K562 (cell line): Measurements from ENCODE around the gene LRGUK. TPM values are rescaled to one million over a fixed set of nuclear protein-coding genes. Genes with fewer than 3 reads are reported as not detected.

ENCODE experiments used
- FOXA3 ChIP-seq, 2 experiments: fragments of 450-650 bp in 1 of 2; sonication (generic) in 1 of 2; formaldehyde crosslinking; IDR thresholded peaks in 1 of 2; conservative IDR thresholded peaks in 1 of 2; 2 replicates each; pipeline versions ENCODE4 v1.4.0 to v1.8.0; 2020 to 2022; ENCODE audit warnings: mild to moderate bottlenecking in 2 of 2, missing genetic modification reagents in 1 of 2
- MEF2D ChIP-seq: conservative IDR thresholded peaks from 2 replicates; pipeline ENCODE4 v1.6.1; 2016; ENCODE audit warnings: low read depth, missing genetic modification characterization, missing compliant biosample characterization
- PHF20 ChIP-seq: fragments of 450-650 bp; IDR thresholded peaks from 2 replicates; pipeline ENCODE4 v1.6.1; 2018; ENCODE audit not compliant: partially characterized antibody
- PTBP1 ChIP-seq: fragments of 200-400 bp; formaldehyde crosslinking; IDR thresholded peaks from 2 replicates; pipeline ENCODE4 v1.6.1; 2017; ENCODE audit warnings: low read depth, low read length
- SMAD3 ChIP-seq: fragments of 450-650 bp; formaldehyde crosslinking; conservative IDR thresholded peaks from 2 replicates; pipeline ENCODE4 v1.4.0; 2020; ENCODE audit warnings: mild to moderate bottlenecking
- SRF ChIP-seq, 2 experiments: fragments of 250-450, 450-650 bp in 1 of 2; sonication (Bioruptor Pico) in 1 of 2; sonication (generic) in 1 of 2; formaldehyde crosslinking; IDR thresholded peaks; 2 replicates each; pipeline versions ENCODE4 v1.5.0 to v1.5.1; 2020 to 2022; ENCODE audit warnings: mild to moderate bottlenecking in 1 of 2, missing genetic modification reagents in 1 of 2
- TGIF2 ChIP-seq: sonication (generic); formaldehyde crosslinking; IDR thresholded peaks from 2 replicates; pipeline ENCODE4 v1.8.1; 2022; ENCODE audit warnings: mild to moderate bottlenecking, missing genetic modification reagents, moderate library complexity
- XRCC4 ChIP-seq: IDR thresholded peaks from one replicate; pipeline ENCODE4 v1.6.1; 2011; ENCODE audit not compliant: insufficient read depth, insufficient read length; ENCODE audit errors: extremely low read depth
- ZBTB8A ChIP-seq: fragments of 450-650 bp; IDR thresholded peaks from 2 replicates; pipeline ENCODE4 v1.6.1; 2018; ENCODE audit warnings: mild to moderate bottlenecking, moderate library complexity; ENCODE audit not compliant: partially characterized antibody
- polyA plus RNA-seq, 8 experiments: library from polyadenylated mRNA; depleted of rRNA in 4 of 8; stranded (reverse) in 5 of 8; unstranded in 3 of 8; fragments of >200 nt; fragmentation: Nextera tagmentation in 2 of 8; fragmentation: Illumina TruSeq in 1 of 8; extraction: Ambion mirVana in 2 of 8; extraction: Trizol in 1 of 8; gene quantifications; 2 replicates each; pipeline versions ENCODE4 v1.2.1 to v1.2.3, GENCODE V29; 2011 to 2014; ENCODE audit warnings: inconsistent platforms in 1 of 8, missing spikeins in 1 of 8
- total RNA-seq, 7 experiments: library from RNA; depleted of rRNA in 6 of 7; stranded (reverse); fragments of >200 nt in 6 of 7; fragmentation: Illumina TruSeq in 2 of 7; extraction: Trizol in 2 of 7; gene quantifications; 2 replicates each; pipeline versions ENCODE4 v1.2.1 to v1.2.3, GENCODE V29; 2011 to 2021; ENCODE audit warnings: low replicate concordance in 1 of 7
- TF ChIP-seq, protein P1 (sequence below): sonication (generic); formaldehyde crosslinking; IDR thresholded peaks from 2 replicates; pipeline ENCODE4 v1.8.1; 2023; ENCODE audit warnings: missing genetic modification reagents, mild to moderate bottlenecking, borderline replicate concordance
- TF ChIP-seq, protein P2 (sequence below): fragments of 450-650 bp; IDR thresholded peaks from 2 replicates; pipeline ENCODE4 v1.6.1; 2016
- TF ChIP-seq, protein P3 (sequence below): fragments of 250-450 bp; sonication (Bioruptor Pico); IDR thresholded peaks from 2 replicates; pipeline ENCODE4 v1.4.0; 2020; ENCODE audit warnings: mild to moderate bottlenecking
- TF ChIP-seq, protein P4 (sequence below): sonication (generic); formaldehyde crosslinking; IDR thresholded peaks from 2 replicates; pipeline ENCODE4 v1.9.0; 2022; ENCODE audit warnings: mild to moderate bottlenecking, missing genetic modification reagents
- TF ChIP-seq, protein P5 (sequence below): sonication (generic); formaldehyde crosslinking; IDR thresholded peaks from 2 replicates; pipeline ENCODE4 v1.8.1; 2023; ENCODE audit warnings: mild to moderate bottlenecking, missing genetic modification reagents

Gene LRGUK
- total and polyA plus RNA-seq, 9 of the 15 experiments (the other 6 are each of a cell fraction or from before 2014, with no cell fraction given), result 0.04 to 0.33 (median 0.18) TPM

DNA sequence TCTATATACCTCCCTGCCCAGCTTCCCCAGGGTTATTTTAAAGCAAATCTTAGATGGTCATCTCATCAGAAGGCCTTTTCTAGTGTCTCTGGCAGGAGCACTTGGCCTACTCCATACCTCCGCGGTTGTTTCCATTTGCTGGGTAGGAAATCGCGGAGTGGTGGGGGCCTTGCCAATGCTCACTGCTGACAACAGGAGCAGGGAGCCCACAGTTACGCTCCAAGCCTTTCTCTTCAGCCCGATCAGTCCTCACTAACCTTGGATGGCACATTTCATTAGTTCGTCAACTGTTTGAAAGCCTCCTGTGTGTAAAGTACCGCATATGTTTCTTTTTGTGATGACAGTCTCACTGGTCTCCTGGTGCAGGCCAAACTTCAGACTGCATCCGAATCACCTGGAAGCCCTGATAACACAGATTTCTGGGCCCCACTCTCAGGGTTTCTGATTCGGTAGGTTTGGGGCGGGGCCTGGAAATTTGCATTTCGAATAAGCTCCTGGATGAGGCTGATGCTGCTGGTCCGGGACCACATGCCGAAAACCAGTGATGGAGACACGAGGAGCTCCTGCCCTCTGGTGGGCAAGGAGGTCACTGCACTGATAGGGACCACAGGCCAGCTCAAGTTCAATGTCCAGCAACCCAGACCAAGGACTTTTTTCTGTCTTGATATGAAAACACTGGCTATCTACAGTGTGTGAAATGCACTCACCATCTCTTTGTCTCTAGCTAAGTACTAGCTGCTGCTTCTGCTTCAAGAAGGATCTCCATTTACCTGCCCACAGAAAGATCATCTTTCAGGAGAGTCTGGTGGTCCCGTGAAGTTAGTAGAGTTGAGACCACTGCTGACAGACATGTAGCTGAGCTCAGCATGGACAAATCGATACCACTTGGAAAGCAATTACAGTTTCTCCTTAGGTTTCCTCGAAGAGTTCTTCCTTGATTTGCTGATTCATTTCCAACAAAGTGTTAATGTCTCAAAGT lies 14.0 kb downstream of the LRGUK start (continued):
- TF ChIP-seq, protein P1, sequence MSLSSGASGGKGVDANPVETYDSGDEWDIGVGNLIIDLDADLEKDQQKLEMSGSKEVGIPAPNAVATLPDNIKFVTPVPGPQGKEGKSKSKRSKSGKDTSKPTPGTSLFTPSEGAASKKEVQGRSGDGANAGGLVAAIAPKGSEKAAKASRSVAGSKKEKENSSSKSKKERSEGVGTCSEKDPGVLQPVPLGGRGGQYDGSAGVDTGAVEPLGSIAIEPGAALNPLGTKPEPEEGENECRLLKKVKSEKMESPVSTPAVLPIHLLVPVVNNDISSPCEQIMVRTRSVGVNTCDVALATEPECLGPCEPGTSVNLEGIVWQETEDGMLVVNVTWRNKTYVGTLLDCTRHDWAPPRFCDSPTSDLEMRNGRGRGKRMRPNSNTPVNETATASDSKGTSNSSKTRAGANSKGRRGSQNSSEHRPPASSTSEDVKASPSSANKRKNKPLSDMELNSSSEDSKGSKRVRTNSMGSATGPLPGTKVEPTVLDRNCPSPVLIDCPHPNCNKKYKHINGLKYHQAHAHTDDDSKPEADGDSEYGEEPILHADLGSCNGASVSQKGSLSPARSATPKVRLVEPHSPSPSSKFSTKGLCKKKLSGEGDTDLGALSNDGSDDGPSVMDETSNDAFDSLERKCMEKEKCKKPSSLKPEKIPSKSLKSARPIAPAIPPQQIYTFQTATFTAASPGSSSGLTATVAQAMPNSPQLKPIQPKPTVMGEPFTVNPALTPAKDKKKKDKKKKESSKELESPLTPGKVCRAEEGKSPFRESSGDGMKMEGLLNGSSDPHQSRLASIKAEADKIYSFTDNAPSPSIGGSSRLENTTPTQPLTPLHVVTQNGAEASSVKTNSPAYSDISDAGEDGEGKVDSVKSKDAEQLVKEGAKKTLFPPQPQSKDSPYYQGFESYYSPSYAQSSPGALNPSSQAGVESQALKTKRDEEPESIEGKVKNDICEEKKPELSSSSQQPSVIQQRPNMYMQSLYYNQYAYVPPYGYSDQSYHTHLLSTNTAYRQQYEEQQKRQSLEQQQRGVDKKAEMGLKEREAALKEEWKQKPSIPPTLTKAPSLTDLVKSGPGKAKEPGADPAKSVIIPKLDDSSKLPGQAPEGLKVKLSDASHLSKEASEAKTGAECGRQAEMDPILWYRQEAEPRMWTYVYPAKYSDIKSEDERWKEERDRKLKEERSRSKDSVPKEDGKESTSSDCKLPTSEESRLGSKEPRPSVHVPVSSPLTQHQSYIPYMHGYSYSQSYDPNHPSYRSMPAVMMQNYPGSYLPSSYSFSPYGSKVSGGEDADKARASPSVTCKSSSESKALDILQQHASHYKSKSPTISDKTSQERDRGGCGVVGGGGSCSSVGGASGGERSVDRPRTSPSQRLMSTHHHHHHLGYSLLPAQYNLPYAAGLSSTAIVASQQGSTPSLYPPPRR, result 0 out of 2 replicates have a peak, but pooled peaks have one; percentile 10
- no peak for TF ChIP-seq XRCC4
- no peak for TF ChIP-seq PHF20
- 0 out of 4 replicates have a peak, but pooled peaks of 1 of the 2 experiments have one; percentile 25 for TF ChIP-seq SRF (CRISPR knock-in tag; IDR thresholded peaks at IDR 0.05)
- no peak for TF ChIP-seq TGIF2
- TF ChIP-seq PTBP1, result no peak
- TF ChIP-seq ZBTB8A, result no peak
- TF ChIP-seq, protein P2, sequence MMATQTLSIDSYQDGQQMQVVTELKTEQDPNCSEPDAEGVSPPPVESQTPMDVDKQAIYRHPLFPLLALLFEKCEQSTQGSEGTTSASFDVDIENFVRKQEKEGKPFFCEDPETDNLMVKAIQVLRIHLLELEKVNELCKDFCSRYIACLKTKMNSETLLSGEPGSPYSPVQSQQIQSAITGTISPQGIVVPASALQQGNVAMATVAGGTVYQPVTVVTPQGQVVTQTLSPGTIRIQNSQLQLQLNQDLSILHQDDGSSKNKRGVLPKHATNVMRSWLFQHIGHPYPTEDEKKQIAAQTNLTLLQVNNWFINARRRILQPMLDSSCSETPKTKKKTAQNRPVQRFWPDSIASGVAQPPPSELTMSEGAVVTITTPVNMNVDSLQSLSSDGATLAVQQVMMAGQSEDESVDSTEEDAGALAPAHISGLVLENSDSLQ, result no peak
- TF ChIP-seq, protein P3, sequence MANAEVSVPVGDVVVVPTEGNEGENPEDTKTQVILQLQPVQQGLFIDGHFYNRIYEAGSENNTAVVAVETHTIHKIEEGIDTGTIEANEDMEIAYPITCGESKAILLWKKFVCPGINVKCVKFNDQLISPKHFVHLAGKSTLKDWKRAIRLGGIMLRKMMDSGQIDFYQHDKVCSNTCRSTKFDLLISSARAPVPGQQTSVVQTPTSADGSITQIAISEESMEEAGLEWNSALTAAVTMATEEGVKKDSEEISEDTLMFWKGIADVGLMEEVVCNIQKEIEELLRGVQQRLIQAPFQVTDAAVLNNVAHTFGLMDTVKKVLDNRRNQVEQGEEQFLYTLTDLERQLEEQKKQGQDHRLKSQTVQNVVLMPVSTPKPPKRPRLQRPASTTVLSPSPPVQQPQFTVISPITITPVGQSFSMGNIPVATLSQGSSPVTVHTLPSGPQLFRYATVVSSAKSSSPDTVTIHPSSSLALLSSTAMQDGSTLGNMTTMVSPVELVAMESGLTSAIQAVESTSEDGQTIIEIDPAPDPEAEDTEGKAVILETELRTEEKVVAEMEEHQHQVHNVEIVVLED (CRISPR knock-in tag), result no peak
- 0 out of 4 replicates have a peak, but pooled peaks of 1 of the 2 experiments have one; percentile 38 for TF ChIP-seq FOXA3 (CRISPR knock-in tag; conservative IDR thresholded peaks at IDR 0.05 in 1 of 2, IDR thresholded peaks at IDR 0.05 in 1 of 2)
- TF ChIP-seq MEF2D (tag), result no peak
- TF ChIP-seq, protein P4, sequence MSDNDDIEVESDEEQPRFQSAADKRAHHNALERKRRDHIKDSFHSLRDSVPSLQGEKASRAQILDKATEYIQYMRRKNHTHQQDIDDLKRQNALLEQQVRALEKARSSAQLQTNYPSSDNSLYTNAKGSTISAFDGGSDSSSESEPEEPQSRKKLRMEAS, result peak; percentile 64
- TF ChIP-seq, protein P5, sequence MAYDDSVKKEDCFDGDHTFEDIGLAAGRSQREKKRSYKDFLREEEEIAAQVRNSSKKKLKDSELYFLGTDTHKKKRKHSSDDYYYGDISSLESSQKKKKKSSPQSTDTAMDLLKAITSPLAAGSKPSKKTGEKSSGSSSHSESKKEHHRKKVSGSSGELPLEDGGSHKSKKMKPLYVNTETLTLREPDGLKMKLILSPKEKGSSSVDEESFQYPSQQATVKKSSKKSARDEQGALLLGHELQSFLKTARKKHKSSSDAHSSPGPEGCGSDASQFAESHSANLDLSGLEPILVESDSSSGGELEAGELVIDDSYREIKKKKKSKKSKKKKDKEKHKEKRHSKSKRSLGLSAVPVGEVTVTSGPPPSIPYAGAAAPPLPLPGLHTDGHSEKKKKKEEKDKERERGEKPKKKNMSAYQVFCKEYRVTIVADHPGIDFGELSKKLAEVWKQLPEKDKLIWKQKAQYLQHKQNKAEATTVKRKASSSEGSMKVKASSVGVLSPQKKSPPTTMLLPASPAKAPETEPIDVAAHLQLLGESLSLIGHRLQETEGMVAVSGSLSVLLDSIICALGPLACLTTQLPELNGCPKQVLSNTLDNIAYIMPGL (CRISPR knock-in tag), result 0 out of 2 replicates have a peak, but pooled peaks have one; percentile 36
- TF ChIP-seq SMAD3 (CRISPR knock-in tag), result 0 out of 2 replicates have a peak, but pooled peaks have one; percentile 59
